GM23338 (cell line): ENCODE data around the gene NFKB1. TPM values are rescaled to one million over a fixed set of nuclear protein-coding genes. Genes with fewer than 3 reads are reported as not detected.

Source experiments
- ATAC-seq: fragments of 200-7000 bp; cut with Tn5 transposase; 3 replicates; pipeline ENCODE4 v1.9.1; 2020
- DNase-seq: peaks from one replicate; pipeline ENCODE4 v3.0.0-alpha.2; 2015; ENCODE audit warnings: low spot score
- H2AFZ ChIP-seq: fragments of 200-600 bp; sonication (generic); 2 replicates; pipeline ENCODE4 v1.8.0; 2016; ENCODE audit warnings: antibody characterized with exemption, mild to moderate bottlenecking, moderate library complexity
- H3F3A ChIP-seq: fragments of 200-600 bp; sonication (generic); replicated peaks from 2 replicates; pipeline ENCODE4 v1.8.0; 2017; ENCODE audit warnings: antibody characterized with exemption, mixed run types, low read depth
- H3K27ac ChIP-seq: fragments of 200-600 bp; sonication (generic); 2 replicates; pipeline ENCODE4 v1.6.1; 2016; ENCODE audit warnings: low read depth
- H3K27me3 ChIP-seq: fragments of 200-600 bp; sonication (generic); 2 replicates; pipeline ENCODE4 v1.8.0; 2016; ENCODE audit warnings: mild to moderate bottlenecking, mixed run types, moderate library complexity; ENCODE audit not compliant: insufficient read depth
- H3K36me3 ChIP-seq: fragments of 200-600 bp; sonication (generic); 2 replicates; pipeline ENCODE4 v1.8.0; 2016; ENCODE audit warnings: mild to moderate bottlenecking; ENCODE audit not compliant: insufficient read depth
- H3K4me1 ChIP-seq: fragments of 200-600 bp; sonication (generic); 2 replicates; pipeline ENCODE4 v1.8.0; 2016; ENCODE audit warnings: mild to moderate bottlenecking, moderate library complexity; ENCODE audit not compliant: insufficient read depth
- H3K4me2 ChIP-seq: fragments of 200-600 bp; sonication (generic); 2 replicates; pipeline ENCODE4 v1.7.1; 2017; ENCODE audit warnings: mixed run types
- H3K4me3 ChIP-seq: fragments of 200-600 bp; sonication (generic); 2 replicates; pipeline ENCODE4 v1.6.1; 2016; ENCODE audit warnings: mixed run types
- H3K79me2 ChIP-seq: fragments of 200-600 bp; sonication (generic); replicated peaks from 2 replicates; pipeline ENCODE4 v1.8.0; 2017; ENCODE audit warnings: mild to moderate bottlenecking; ENCODE audit not compliant: insufficient read depth
- H3K9me2 ChIP-seq: fragments of 200-600 bp; sonication (generic); 2 replicates; pipeline ENCODE4 v1.8.0; 2017; ENCODE audit not compliant: insufficient read depth
- H4K20me1 ChIP-seq: fragments of 200-600 bp; sonication (generic); replicated peaks from 2 replicates; pipeline ENCODE4 v1.8.0; 2017; ENCODE audit warnings: mild to moderate bottlenecking; ENCODE audit not compliant: insufficient read depth
- H3K27ac Mint-ChIP-seq: 2 replicates; pipeline ENCODE4 v1.8.0; 2020; ENCODE audit warnings: inconsistent platforms, mild to moderate bottlenecking, moderate library complexity, mixed read lengths
- H3K27me3 Mint-ChIP-seq: 3 replicates; pipeline ENCODE4 v1.8.0; 2022; ENCODE audit warnings: low read depth, mild to moderate bottlenecking, moderate library complexity, mixed read lengths, inconsistent platforms; ENCODE audit not compliant: insufficient read depth, poor library complexity
- H3K36me3 Mint-ChIP-seq: 3 replicates; pipeline ENCODE4 v1.8.0; 2021; ENCODE audit warnings: low read depth, mild to moderate bottlenecking, inconsistent platforms, moderate library complexity, mixed read lengths
- H3K4me1 Mint-ChIP-seq: 3 replicates; pipeline ENCODE4 v1.8.0; 2020; ENCODE audit warnings: mild to moderate bottlenecking, inconsistent platforms, mixed read lengths
- H3K4me3 Mint-ChIP-seq: 3 replicates; pipeline ENCODE4 v1.8.0; 2021; ENCODE audit warnings: moderate library complexity, mild to moderate bottlenecking, inconsistent platforms, mixed read lengths
- H3K9me3 Mint-ChIP-seq: 3 replicates; pipeline ENCODE4 v1.8.0; 2020; ENCODE audit warnings: moderate library complexity, mild to moderate bottlenecking, inconsistent platforms, mixed read lengths
- CREB1 ChIP-seq: fragments of 250-450 bp; sonication (Bioruptor Pico); IDR thresholded peaks from 2 replicates; pipeline ENCODE4 v1.5.0; 2020; ENCODE audit warnings: low read depth, mild to moderate bottlenecking, moderate library complexity
- CTCF ChIP-seq, 2 experiments: fragments of 200-600 bp in 1 of 2; sonication (generic) in 1 of 2; conservative IDR thresholded peaks; 2 replicates each; pipeline versions ENCODE4 v1.5.1 to v1.6.1; 2016 to 2017; ENCODE audit warnings: antibody characterized with exemption in 2 of 2, low read depth in 2 of 2, mild to moderate bottlenecking in 2 of 2, moderate library complexity in 1 of 2
- ETS1 ChIP-seq: IDR thresholded peaks from 2 replicates; pipeline ENCODE4 v1.6.1; 2016; ENCODE audit warnings: antibody characterized with exemption
- POLR2AphosphoS5 ChIP-seq: IDR thresholded peaks from 2 replicates; pipeline ENCODE4 v1.6.1; 2016; ENCODE audit warnings: antibody characterized with exemption, low read depth
- REST ChIP-seq: IDR thresholded peaks from one replicate; pipeline ENCODE4 v1.6.1; 2018; ENCODE audit warnings: antibody characterized with exemption; ENCODE audit not compliant: unreplicated experiment
- ZNF114 ChIP-seq: fragments of 250-450 bp; sonication (Bioruptor Pico); IDR thresholded peaks from 2 replicates; pipeline ENCODE4 v1.5.0; 2020; ENCODE audit warnings: mild to moderate bottlenecking, moderate library complexity
- ZNF331 ChIP-seq: fragments of 250-450 bp; sonication (Bioruptor Pico); IDR thresholded peaks from 2 replicates; pipeline ENCODE4 v1.5.0; 2020; ENCODE audit warnings: low read depth, mild to moderate bottlenecking, moderate library complexity
- polyA plus RNA-seq: library from polyadenylated mRNA; unstranded; fragments of >200 nt; fragmentation: Nextera tagmentation; extraction: Ambion mirVana; gene quantifications from 2 replicates; pipeline ENCODE4 v1.2.1, GENCODE V29; 2016
- total RNA-seq: library from RNA; depleted of rRNA; stranded (reverse); fragments of >200 nt; shearing (Covaris generic); gene quantifications from 2 replicates; pipeline ENCODE4 v1.2.3, GENCODE V29; 2014

Gene NFKB1
- total and polyA plus RNA-seq, 2 experiments from 2014 or later: 0.82 to 4.6 TPM

GRCh38 chr4:102627831-102628523 lies 126.8 kb downstream of the NFKB1 start (continued):
- TF ChIP-seq REST: no peak

- H3K4me1 Mint-ChIP-seq: no peaks in the 10 kb centered on the region
- peaks cover 5% of the 10 kb centered on the region; the same call in 2 of the 3 replicates for H3K36me3 Mint-ChIP-seq
- no peak for ATAC-seq
- no peaks in the 10 kb centered on the region for H3K79me2 ChIP-seq
- no peak overlapping the region for H3K27ac Mint-ChIP-seq
- no peaks in the 10 kb centered on the region for H4K20me1 ChIP-seq
- peaks cover 4% of the 10 kb centered on the region; the same call in 1 of the 2 replicates for H3K4me1 ChIP-seq
- H3K27ac ChIP-seq: no peak overlapping the region
- no peak overlapping the region for H3K4me2 ChIP-seq
- no peak for TF ChIP-seq ZNF114 (CRISPR knock-in tag)
- TF ChIP-seq ZNF331 (CRISPR knock-in tag): no peak
- TF ChIP-seq CREB1 (CRISPR knock-in tag): no peak
- TF ChIP-seq POLR2AphosphoS5: no peak
- no peak for TF ChIP-seq REST
- TF ChIP-seq CTCF (conservative IDR thresholded peaks at IDR 0.05; ENCODE audit: low read depth in 2 of 2): no peak
- no peak for TF ChIP-seq ETS1
- peaks cover 6% of the 10 kb centered on the region for H3K36me3 ChIP-seq
- no peak for DNase-seq
- peaks cover 3% of the 10 kb centered on the region for H3K27me3 Mint-ChIP-seq
- H2AFZ ChIP-seq: no peak overlapping the region
- H3F3A ChIP-seq: no peaks in the 10 kb centered on the region
- H3K4me3 ChIP-seq: no peak overlapping the region
- H3K9me3 Mint-ChIP-seq: no peaks in the 10 kb centered on the region
- H3K9me2 ChIP-seq: no peaks in the 10 kb centered on the region
- H3K27me3 ChIP-seq: no peaks in the 10 kb centered on the region
- no peak overlapping the region for H3K4me3 Mint-ChIP-seq
Measured at GRCh38 chr4:102629673-102630072, 128.5 kb downstream of the NFKB1 start.
